Fibroblast of lung (primary cell): ENCODE data around the gene DNM3.

Source experiments
- EZH2 ChIP-seq: IDR thresholded peaks from 2 replicates; pipeline ENCODE4 v1.5.1; 2012; ENCODE audit warnings: low read length, control low read depth, mild to moderate bottlenecking; ENCODE audit errors: missing control alignments
- TF ChIP-seq, protein P1 (sequence below), 2 donors: IDR thresholded peaks in 1 of 2; conservative IDR thresholded peaks in 1 of 2; 1 replicate in 1 of 2; 2 replicates in 1 of 2; pipeline ENCODE4 v1.5.1; 2011 to 2012; ENCODE audit warnings: low read length in 2 of 2, control low read depth in 1 of 2, inconsistent platforms in 1 of 2, low read depth in 1 of 2, mild to moderate bottlenecking in 1 of 2

DNA sequence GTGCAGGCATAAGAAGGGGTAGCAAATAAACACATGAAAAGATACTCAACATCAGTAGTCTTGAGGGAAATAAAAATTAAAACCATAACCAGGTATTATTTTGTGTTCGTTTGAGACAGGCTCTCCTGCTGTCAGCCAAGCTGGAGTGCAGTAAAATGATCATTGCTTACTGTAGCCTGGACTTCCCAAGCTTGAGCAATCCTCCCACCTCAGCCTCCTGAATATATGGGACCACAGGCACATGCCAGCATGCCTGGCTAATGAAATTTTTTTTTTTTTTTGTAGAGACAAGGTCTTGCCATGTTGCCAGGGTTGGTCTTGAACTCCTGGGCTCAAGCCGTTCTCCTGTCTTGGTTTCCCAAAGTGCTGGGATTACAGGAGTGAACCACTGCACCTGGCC lies 108.0 kb downstream of the DNM3 start:
- TF ChIP-seq, protein P1, sequence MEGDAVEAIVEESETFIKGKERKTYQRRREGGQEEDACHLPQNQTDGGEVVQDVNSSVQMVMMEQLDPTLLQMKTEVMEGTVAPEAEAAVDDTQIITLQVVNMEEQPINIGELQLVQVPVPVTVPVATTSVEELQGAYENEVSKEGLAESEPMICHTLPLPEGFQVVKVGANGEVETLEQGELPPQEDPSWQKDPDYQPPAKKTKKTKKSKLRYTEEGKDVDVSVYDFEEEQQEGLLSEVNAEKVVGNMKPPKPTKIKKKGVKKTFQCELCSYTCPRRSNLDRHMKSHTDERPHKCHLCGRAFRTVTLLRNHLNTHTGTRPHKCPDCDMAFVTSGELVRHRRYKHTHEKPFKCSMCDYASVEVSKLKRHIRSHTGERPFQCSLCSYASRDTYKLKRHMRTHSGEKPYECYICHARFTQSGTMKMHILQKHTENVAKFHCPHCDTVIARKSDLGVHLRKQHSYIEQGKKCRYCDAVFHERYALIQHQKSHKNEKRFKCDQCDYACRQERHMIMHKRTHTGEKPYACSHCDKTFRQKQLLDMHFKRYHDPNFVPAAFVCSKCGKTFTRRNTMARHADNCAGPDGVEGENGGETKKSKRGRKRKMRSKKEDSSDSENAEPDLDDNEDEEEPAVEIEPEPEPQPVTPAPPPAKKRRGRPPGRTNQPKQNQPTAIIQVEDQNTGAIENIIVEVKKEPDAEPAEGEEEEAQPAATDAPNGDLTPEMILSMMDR (conservative IDR thresholded peaks at IDR 0.05 in 1 of 2, IDR thresholded peaks at IDR 0.05 in 1 of 2; ENCODE audit: low read depth in 1 of 2, low read length in 2 of 2) = no peak
- TF ChIP-seq EZH2 = no peak
